ENCODE results near the gene EYS.

The EYS gene

GRCh38 chr6:65707126-65707826, at the start of gene EYS:
EYS (minus strand) TSS chr6:65707226; CDS start chr6:65495410, 211,816 bp downstream.
- no peak within 1 kb of the TSS for H3K4me3 ChIP-seq (ENCODE audit: low read depth, low read length)
- TF ChIP-seq CTCF (IDR thresholded peaks at IDR 0.05; ENCODE audit: low read depth, low read length): no peak

- no peak for TF ChIP-seq CTCF (IDR thresholded peaks at IDR 0.05; ENCODE audit: low read depth, low read length)
- no peak overlapping the region for H3K4me3 ChIP-seq (ENCODE audit: low read depth, low read length)
Observed at GRCh38 chr6:65746302-65746701, 39.3 kb upstream of the EYS start.

GRCh38 chr6:65745614-65746013, 38.6 kb upstream of the EYS start:
- no peak for TF ChIP-seq CTCF (IDR thresholded peaks at IDR 0.05; ENCODE audit: low read depth, low read length)
- no peak overlapping the region for H3K4me3 ChIP-seq (ENCODE audit: low read depth, low read length)

- TF ChIP-seq CTCF (IDR thresholded peaks at IDR 0.05; ENCODE audit: low read depth, low read length): no peak
- no peak overlapping the region for H3K4me3 ChIP-seq (ENCODE audit: low read depth, low read length)
Observed at GRCh38 chr6:65728879-65729479, 22.0 kb upstream of the EYS start.

- no peak for TF ChIP-seq CTCF (IDR thresholded peaks at IDR 0.05; ENCODE audit: low read depth, low read length)
- H3K4me3 ChIP-seq (ENCODE audit: low read depth, low read length): no peak overlapping the region
Observed at GRCh38 chr6:65719101-65719500, 12.1 kb upstream of the EYS start.

GRCh38 chr6:65711531-65711930, 4.5 kb upstream of the EYS start:
- no peak for TF ChIP-seq CTCF (IDR thresholded peaks at IDR 0.05; ENCODE audit: low read depth, low read length)
- H3K4me3 ChIP-seq (ENCODE audit: low read depth, low read length): no peak overlapping the region

GRCh38 chr6:65709099-65709830, 2.2 kb upstream of the EYS start:
- no peak overlapping the region for H3K4me3 ChIP-seq (ENCODE audit: low read depth, low read length)
- no peak for TF ChIP-seq CTCF (IDR thresholded peaks at IDR 0.05; ENCODE audit: low read depth, low read length)
